Glutamatergic neuron (in vitro differentiated cells): ENCODE data around the gene TBC1D1. TPM values are rescaled to one million over a fixed set of nuclear protein-coding genes. Genes with fewer than 3 reads are reported as not detected.

Experiments
- DNase-seq: peaks from one replicate; pipeline ENCODE4 v3.0.0; 2022
- H3K27ac Mint-ChIP-seq: one replicate; pipeline ENCODE4 v1.8.0; 2020; ENCODE audit warnings: mild to moderate bottlenecking, mixed read lengths, inconsistent platforms; ENCODE audit not compliant: unreplicated experiment
- H3K27me3 Mint-ChIP-seq: one replicate; pipeline ENCODE4 v1.8.0; 2020; ENCODE audit warnings: mild to moderate bottlenecking, moderate library complexity, mixed read lengths, inconsistent platforms; ENCODE audit not compliant: unreplicated experiment
- H3K36me3 Mint-ChIP-seq: one replicate; pipeline ENCODE4 v1.8.0; 2020; ENCODE audit warnings: mild to moderate bottlenecking, mixed read lengths, inconsistent platforms; ENCODE audit not compliant: unreplicated experiment
- H3K4me1 Mint-ChIP-seq: one replicate; pipeline ENCODE4 v1.8.0; 2020; ENCODE audit warnings: mild to moderate bottlenecking, low read depth, mixed read lengths, inconsistent platforms; ENCODE audit not compliant: unreplicated experiment
- H3K4me3 Mint-ChIP-seq: one replicate; pipeline ENCODE4 v1.8.0; 2020; ENCODE audit warnings: mild to moderate bottlenecking, mixed read lengths, inconsistent platforms; ENCODE audit not compliant: unreplicated experiment
- H3K9me3 Mint-ChIP-seq: one replicate; pipeline ENCODE4 v1.8.0; 2020; ENCODE audit warnings: mild to moderate bottlenecking, moderate library complexity, mixed read lengths, inconsistent platforms; ENCODE audit not compliant: unreplicated experiment
- CTCF ChIP-seq: fragments of 200-600 bp; sonication (generic); IDR thresholded peaks from one replicate; pipeline ENCODE4 v1.5.0; 2021; ENCODE audit not compliant: partially characterized antibody, unreplicated experiment
- total RNA-seq: library from RNA; stranded (reverse); fragmentation: NEBNext Ultra II Directional; extraction: Animal tissue kit (Norgen Biotek cat#: 25700); gene quantifications from one replicate; pipeline ENCODE4 v1.2.1, GENCODE V29; 2021; ENCODE audit not compliant: unreplicated experiment

The TBC1D1 gene
- total RNA-seq, 1 donor from 2014 or later: 106 TPM

GRCh38 chr4:37999000-37999716, 108.3 kb downstream of the TBC1D1 start:
- H3K4me3 Mint-ChIP-seq: no peak overlapping the region
- H3K4me1 Mint-ChIP-seq: peaks cover 28% of the 10 kb centered on the region
- H3K27me3 Mint-ChIP-seq: peaks cover 6% of the 10 kb centered on the region
- TF ChIP-seq CTCF: no peak
- H3K9me3 Mint-ChIP-seq: peaks cover 4% of the 10 kb centered on the region
- H3K27ac Mint-ChIP-seq: peak overlapping the region; percentile 55
- no peaks in the 10 kb centered on the region for H3K36me3 Mint-ChIP-seq
- no peak for DNase-seq

GRCh38 chr4:37999965-38000364, 109.1 kb downstream of the TBC1D1 start:
- H3K27ac Mint-ChIP-seq: no peak overlapping the region
- DNase-seq: no peak
- no peaks in the 10 kb centered on the region for H3K36me3 Mint-ChIP-seq
- H3K4me1 Mint-ChIP-seq: peaks cover 33% of the 10 kb centered on the region
- H3K27me3 Mint-ChIP-seq: peaks cover 2% of the 10 kb centered on the region
- H3K9me3 Mint-ChIP-seq: peaks cover 5% of the 10 kb centered on the region
- no peak for TF ChIP-seq CTCF
- H3K4me3 Mint-ChIP-seq: no peak overlapping the region

GRCh38 chr4:38001927-38002326, 111.0 kb downstream of the TBC1D1 start:
- Mint-ChIP-seq H3K27me3 (peaks cover 2% of the 10 kb centered on the region), H3K9me3 (peaks cover 6% of the 10 kb centered on the region), H3K4me1 (peaks cover 41% of the 10 kb centered on the region), H3K36me3 (no peaks in the 10 kb centered on the region), H3K4me3 (no peak overlapping the region), H3K27ac (no peak overlapping the region)
- no peak for DNase-seq
- TF ChIP-seq CTCF: no peak

GRCh38 chr4:38002451-38003071, 111.7 kb downstream of the TBC1D1 start:
- peaks cover 6% of the 10 kb centered on the region for H3K9me3 Mint-ChIP-seq
- H3K27me3 Mint-ChIP-seq: peaks cover 2% of the 10 kb centered on the region
- no peak for TF ChIP-seq CTCF
- H3K4me1 Mint-ChIP-seq: peaks cover 38% of the 10 kb centered on the region
- H3K36me3 Mint-ChIP-seq: no peaks in the 10 kb centered on the region
- DNase-seq: no peak
- H3K4me3 Mint-ChIP-seq: no peak overlapping the region
- H3K27ac Mint-ChIP-seq: no peak overlapping the region

GRCh38 chr4:38003102-38003501, 112.2 kb downstream of the TBC1D1 start:
- Mint-ChIP-seq H3K4me1 (peaks cover 39% of the 10 kb centered on the region), H3K36me3 (no peaks in the 10 kb centered on the region), H3K27me3 (peaks cover 2% of the 10 kb centered on the region), H3K27ac (no peak overlapping the region), H3K4me3 (no peak overlapping the region), H3K9me3 (peaks cover 6% of the 10 kb centered on the region)
- TF ChIP-seq CTCF: no peak
- no peak for DNase-seq
